H1 (cell line): Measurements from ENCODE around the gene UTS2R.
A peak's percentile ranks its signal among the peaks of the same experiment; 100 is the strongest.

Source experiments
- ASH2L ChIP-seq: fragments of 200-600, 300-600 bp; sonication (generic); IDR thresholded peaks from one replicate; pipeline ENCODE4 v1.7.1; 2017; ENCODE audit warnings: low read length
- BRCA1 ChIP-seq: IDR thresholded peaks from 2 replicates; pipeline ENCODE4 v1.6.1; 2012; ENCODE audit warnings: low read depth, low read length, improper control_type of control experiment
- GABPA ChIP-seq: IDR thresholded peaks from 2 replicates; pipeline ENCODE4 v1.6.1; 2011; ENCODE audit warnings: mild to moderate bottlenecking, low read length, moderate library complexity, borderline replicate concordance; ENCODE audit not compliant: insufficient read depth
- JUND ChIP-seq: IDR thresholded peaks from 2 replicates; pipeline ENCODE4 v1.6.1; 2011; ENCODE audit warnings: mild to moderate bottlenecking, improper control_type of control experiment, low read length
- NANOG ChIP-seq: IDR thresholded peaks from 2 replicates; pipeline ENCODE4 v1.6.1; 2011; ENCODE audit warnings: low read length, low read depth, mild to moderate bottlenecking, inconsistent platforms; ENCODE audit not compliant: insufficient read depth, poor library complexity, severe bottlenecking
- POLR2A ChIP-seq, 2 experiments: IDR thresholded peaks; 1 replicate in 1 of 2; 2 replicates in 1 of 2; pipeline ENCODE4 v1.6.1; 2011; ENCODE audit warnings: low read depth in 2 of 2, low read length in 2 of 2, mild to moderate bottlenecking in 2 of 2; ENCODE audit errors: control extremely low read depth in 1 of 2
- RAD21 ChIP-seq, 2 experiments: IDR thresholded peaks in 1 of 2; conservative IDR thresholded peaks in 1 of 2; 2 replicates each; pipeline ENCODE4 v1.6.1; 2011; ENCODE audit warnings: low read depth in 2 of 2, low read length in 2 of 2, improper control_type of control experiment in 1 of 2, inconsistent platforms in 1 of 2, mild to moderate bottlenecking in 1 of 2, moderate library complexity in 1 of 2
- RFX5 ChIP-seq: IDR thresholded peaks from 2 replicates; pipeline ENCODE4 v1.6.1; 2011; ENCODE audit warnings: low read depth, low read length, improper control_type of control experiment, borderline replicate concordance
- SIN3A ChIP-seq, 2 experiments: IDR thresholded peaks in 1 of 2; conservative IDR thresholded peaks in 1 of 2; 2 replicates each; pipeline ENCODE4 v1.6.1; 2011 to 2012; ENCODE audit warnings: low read length in 2 of 2, improper control_type of control experiment in 1 of 2, low read depth in 1 of 2, mild to moderate bottlenecking in 1 of 2
- SRF ChIP-seq: IDR thresholded peaks from 2 replicates; pipeline ENCODE4 v1.6.1; 2011; ENCODE audit warnings: mild to moderate bottlenecking, low read depth, low read length, moderate library complexity
- SUZ12 ChIP-seq: fragments of 200-600 bp; sonication (generic); IDR thresholded peaks from 2 replicates; pipeline ENCODE4 v1.6.1; 2012; ENCODE audit warnings: mild to moderate bottlenecking, inconsistent platforms, low read length, moderate library complexity, mixed read lengths
- TAF1 ChIP-seq: IDR thresholded peaks from 2 replicates; pipeline ENCODE4 v1.6.1; 2011; ENCODE audit warnings: mild to moderate bottlenecking, low read depth, low read length
- TF ChIP-seq, protein P1 (sequence below), 3 experiments: IDR thresholded peaks; 1 replicate in 2 of 3; 2 replicates in 1 of 3; pipeline versions ENCODE4 v1.5.1 to v1.6.1; 2011; ENCODE audit warnings: low read length in 3 of 3, mild to moderate bottlenecking in 3 of 3, inconsistent platforms in 2 of 3, low read depth in 1 of 3, moderate library complexity in 1 of 3; ENCODE audit not compliant: insufficient read depth in 1 of 3; ENCODE audit errors: control extremely low read depth in 1 of 3
- TF ChIP-seq, protein P2 (sequence below): IDR thresholded peaks from 2 replicates; pipeline ENCODE4 v1.6.1; 2012; ENCODE audit warnings: inconsistent platforms

DNA sequence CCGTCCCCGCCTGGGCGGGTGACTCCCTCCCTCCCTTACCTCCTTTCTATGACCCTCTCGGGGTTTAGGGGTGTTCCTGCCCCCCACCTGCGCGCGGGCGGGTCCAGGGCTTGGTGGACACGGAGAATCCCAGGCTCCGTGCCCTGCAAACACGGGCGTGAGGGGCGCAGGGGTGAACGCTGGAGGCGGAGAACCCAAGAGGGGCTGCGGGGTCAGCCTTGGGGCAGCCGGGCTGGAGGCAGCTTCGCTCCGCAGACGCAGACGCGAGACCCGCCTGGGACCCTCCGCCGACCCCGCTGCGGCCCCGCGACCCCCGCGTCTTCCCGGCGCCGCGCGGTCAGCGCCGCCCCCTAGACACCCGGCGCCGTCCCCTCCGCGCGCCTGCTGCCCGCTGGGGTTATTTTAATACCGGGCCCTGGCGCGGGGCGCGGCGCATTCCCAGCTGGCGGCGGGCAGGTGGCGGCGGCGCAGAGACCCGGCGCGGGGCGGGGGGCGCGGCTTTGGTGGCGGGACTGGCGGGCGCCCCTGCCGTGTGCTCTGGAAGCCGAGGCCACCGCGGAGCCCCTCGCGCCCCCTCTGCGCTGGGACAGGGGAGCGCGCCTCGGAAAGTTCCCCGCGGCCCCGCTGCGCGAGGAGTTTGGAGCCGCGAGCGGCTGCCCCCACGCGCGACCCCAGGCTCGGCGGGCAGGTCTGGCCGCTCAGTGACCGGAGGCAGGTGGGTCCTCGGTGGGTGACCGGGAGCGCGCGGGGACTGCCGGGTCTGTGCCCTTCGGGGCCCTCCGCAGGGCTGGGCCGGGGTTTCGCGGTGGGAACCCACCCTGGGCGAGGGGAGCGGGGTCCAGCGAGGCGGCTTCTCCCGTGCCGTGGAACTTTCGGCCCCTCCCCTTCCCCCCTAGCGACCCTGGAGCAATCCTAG, at the start of gene UTS2R:
- TF ChIP-seq TAF1, result no peak
- TF ChIP-seq ASH2L, result no peak
- TF ChIP-seq, protein P1, sequence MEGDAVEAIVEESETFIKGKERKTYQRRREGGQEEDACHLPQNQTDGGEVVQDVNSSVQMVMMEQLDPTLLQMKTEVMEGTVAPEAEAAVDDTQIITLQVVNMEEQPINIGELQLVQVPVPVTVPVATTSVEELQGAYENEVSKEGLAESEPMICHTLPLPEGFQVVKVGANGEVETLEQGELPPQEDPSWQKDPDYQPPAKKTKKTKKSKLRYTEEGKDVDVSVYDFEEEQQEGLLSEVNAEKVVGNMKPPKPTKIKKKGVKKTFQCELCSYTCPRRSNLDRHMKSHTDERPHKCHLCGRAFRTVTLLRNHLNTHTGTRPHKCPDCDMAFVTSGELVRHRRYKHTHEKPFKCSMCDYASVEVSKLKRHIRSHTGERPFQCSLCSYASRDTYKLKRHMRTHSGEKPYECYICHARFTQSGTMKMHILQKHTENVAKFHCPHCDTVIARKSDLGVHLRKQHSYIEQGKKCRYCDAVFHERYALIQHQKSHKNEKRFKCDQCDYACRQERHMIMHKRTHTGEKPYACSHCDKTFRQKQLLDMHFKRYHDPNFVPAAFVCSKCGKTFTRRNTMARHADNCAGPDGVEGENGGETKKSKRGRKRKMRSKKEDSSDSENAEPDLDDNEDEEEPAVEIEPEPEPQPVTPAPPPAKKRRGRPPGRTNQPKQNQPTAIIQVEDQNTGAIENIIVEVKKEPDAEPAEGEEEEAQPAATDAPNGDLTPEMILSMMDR (IDR thresholded peaks at IDR 0.05; ENCODE audit: control extremely low read depth in 1 of 3, insufficient read depth in 1 of 3, low read depth in 1 of 3, low read length in 3 of 3), result no peak
- no peak for TF ChIP-seq RFX5
- no peak for TF ChIP-seq NANOG
- no peak for TF ChIP-seq JUND
- TF ChIP-seq GABPA, result no peak
- no peak for TF ChIP-seq SIN3A (conservative IDR thresholded peaks at IDR 0.05 in 1 of 2, IDR thresholded peaks at IDR 0.05 in 1 of 2; ENCODE audit: low read depth in 1 of 2, low read length in 2 of 2)
- TF ChIP-seq POLR2A (IDR thresholded peaks at IDR 0.05; ENCODE audit: control extremely low read depth in 1 of 2, low read depth in 2 of 2, low read length in 2 of 2), result no peak
- peak; percentile 45 for TF ChIP-seq SUZ12
- TF ChIP-seq RAD21 (IDR thresholded peaks at IDR 0.05 in 1 of 2, conservative IDR thresholded peaks at IDR 0.05 in 1 of 2; ENCODE audit: low read depth in 2 of 2, low read length in 2 of 2), result no peak
- TF ChIP-seq, protein P2, sequence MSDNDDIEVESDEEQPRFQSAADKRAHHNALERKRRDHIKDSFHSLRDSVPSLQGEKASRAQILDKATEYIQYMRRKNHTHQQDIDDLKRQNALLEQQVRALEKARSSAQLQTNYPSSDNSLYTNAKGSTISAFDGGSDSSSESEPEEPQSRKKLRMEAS, result peak; percentile 58
- TF ChIP-seq SRF, result no peak
- no peak for TF ChIP-seq BRCA1
